Measurements from ENCODE around the gene NMNAT2. TPM values are rescaled to one million over a fixed set of nuclear protein-coding genes. Genes with fewer than 3 reads are reported as not detected.

Gene NMNAT2
- total and polyA plus RNA-seq, 2 of the 8 experiments (the other 6 are each of a cell fraction or from before 2014, with no cell fraction given): 6.5 to 20.9 TPM

GRCh38 chr1:183361081-183361480 lies 57.1 kb downstream of the NMNAT2 start:
- no peaks in the 10 kb centered on the region for H3K36me3 ChIP-seq (ENCODE audit: control insufficient read depth in 2 of 4, insufficient read depth in 4 of 4, low read length in 3 of 4)
- CTCF ChIA-PET (ENCODE audit: partially characterized antibody): interaction anchor here (1.3 to 1.9 kb wide), 2 partner anchors 7 to 10 kb away, joined by 3 to 7 read pairs; no protein-coding TSS in a partner anchor
- DNase-seq (ENCODE audit: low read depth in 1 of 2, low spot score in 2 of 2) (no peak), FAIRE-seq (no peak)
- H3K18ac ChIP-seq (ENCODE audit: extremely low read depth, low read length): no peak overlapping the region
- no peak overlapping the region for H3K56ac ChIP-seq (replicated peaks; ENCODE audit: insufficient read length, low read depth, low read length)
- H3K79me2 ChIP-seq (ENCODE audit: control insufficient read depth in 1 of 2, insufficient read depth in 2 of 2, low read length in 2 of 2): no peaks in the 10 kb centered on the region
- no peaks in the 10 kb centered on the region for H3K79me1 ChIP-seq (ENCODE audit: low read depth, low read length)
- no peak overlapping the region for H3K4me3 ChIP-seq (ENCODE audit: extremely low read depth in 1 of 4, insufficient read depth in 2 of 4, low read depth in 3 of 4, low read length in 4 of 4)
- no peak overlapping the region for H2BK12ac ChIP-seq (ENCODE audit: low read depth, low read length)
- no peaks in the 10 kb centered on the region for H4K20me1 ChIP-seq (replicated peaks in 1 of 2; ENCODE audit: control insufficient read depth in 1 of 2, insufficient read depth in 2 of 2, low read length in 2 of 2)
- H3K14ac ChIP-seq (ENCODE audit: insufficient read length): no peak overlapping the region
- no peak overlapping the region for H2BK120ac ChIP-seq (replicated peaks; ENCODE audit: low read depth, low read length)
- no peaks in the 10 kb centered on the region for H3K4me1 ChIP-seq (replicated peaks in 1 of 4; ENCODE audit: control insufficient read depth in 3 of 4, insufficient read depth in 4 of 4, low read length in 3 of 4)
- no peaks in the 10 kb centered on the region for H3K23me2 ChIP-seq (ENCODE audit: low read depth, low read length)
- no peaks in the 10 kb centered on the region for H3K27me3 ChIP-seq (replicated peaks in 1 of 4; ENCODE audit: control insufficient read depth in 3 of 4, extremely low read depth in 1 of 4, insufficient read depth in 3 of 4, low read length in 3 of 4)
- no peak overlapping the region for H2BK15ac ChIP-seq (ENCODE audit: low read length)
- no peaks in the 10 kb centered on the region for H3K9me3 ChIP-seq (ENCODE audit: insufficient read depth in 2 of 2, low read depth in 1 of 2, low read length in 1 of 2)
- no peak overlapping the region for H3K4ac ChIP-seq (replicated peaks; ENCODE audit: insufficient read length, low read depth, low read length)
- 86% methylated on average over 4 of the region's 4 CpGs; no CpG with 5 or more reads in 1 of the 2 experiments for WGBS, 2 experiments (ENCODE audit: extremely low coverage in 1 of 2, insufficient coverage in 1 of 2, insufficient read length in 1 of 2, insufficient replicate concordance in 2 of 2, low coverage in 1 of 2, low lambda C conversion rate in 2 of 2, missing lambda C conversion rate in 1 of 2)
- no peak overlapping the region for H3K4me2 ChIP-seq (ENCODE audit: insufficient read depth in 1 of 2, low read depth in 2 of 2, low read length in 2 of 2)
- no peak overlapping the region for H2AK5ac ChIP-seq (ENCODE audit: low read depth, low read length)
- no peak overlapping the region for H4K8ac ChIP-seq (ENCODE audit: extremely low read depth, insufficient read depth, low read length)
- no peak overlapping the region for H2BK5ac ChIP-seq (ENCODE audit: low read depth, low read length)
- H4K91ac ChIP-seq (replicated peaks; ENCODE audit: insufficient read length, low read length): no peak overlapping the region
- H3K23ac ChIP-seq (ENCODE audit: insufficient read length): no peak overlapping the region
- H4K5ac ChIP-seq (ENCODE audit: insufficient read length, low read depth, low read length): no peak overlapping the region
- no peak overlapping the region for H2BK20ac ChIP-seq (ENCODE audit: low read length)
- POLR2A ChIA-PET (ENCODE audit: partially characterized antibody): interaction anchor here (1.3 kb wide), 1 partner anchor 14 kb away, joined by 3 read pairs; no protein-coding TSS in a partner anchor
- no peak overlapping the region for H3K9ac ChIP-seq (replicated peaks in 1 of 4; ENCODE audit: extremely low read depth in 1 of 4, low read depth in 3 of 4, low read length in 3 of 4)
- no peak overlapping the region for H2AFZ ChIP-seq (ENCODE audit: low read length)
- no peak overlapping the region for H3K27ac ChIP-seq (ENCODE audit: low read depth, low read length)
- no peak for TF ChIP-seq EZH2 (IDR thresholded peaks at IDR 0.05; ENCODE audit: low read depth, low read length, severe bottlenecking)
- TF ChIP-seq USF2 (IDR thresholded peaks at IDR 0.05; ENCODE audit: low read length): no peak
- no peak for TF ChIP-seq SRF (IDR thresholded peaks at IDR 0.05; ENCODE audit: low read depth, low read length)
- TF ChIP-seq EP300 (IDR thresholded peaks at IDR 0.05; ENCODE audit: borderline replicate concordance in 1 of 2, low read depth in 2 of 2, low read length in 2 of 2): no peak
- no peak for TF ChIP-seq RAD21 (IDR thresholded peaks at IDR 0.05 in 1 of 2, conservative IDR thresholded peaks at IDR 0.05 in 1 of 2; ENCODE audit: low read depth in 2 of 2, low read length in 2 of 2)
